Tibial artery (tissue), 4 donors: ENCODE results near the gene TNFAIP3.
A peak's percentile ranks its signal among the peaks of the same experiment; 100 is the strongest.

Experiments used
- DNase-seq, 2 donors: peaks; one replicate each; pipeline ENCODE4 v3.0.0-alpha.2; 2019
- H3K27ac ChIP-seq, 2 donors: fragments of 200-600 bp; sonication (generic) in 1 of 2; 1 replicate in 1 of 2; 2 replicates in 1 of 2; pipeline ENCODE4 v1.5.1; 2018 to 2019; ENCODE audit warnings: mild to moderate bottlenecking in 1 of 2
- H3K27me3 ChIP-seq, 2 donors: fragments of 200-600 bp; sonication (generic) in 1 of 2; one replicate each; pipeline versions ENCODE4 v1.5.1 to v1.6.0; 2016 to 2019
- H3K36me3 ChIP-seq, 3 donors: fragments of 200-600 bp; sonication (generic) in 2 of 3; one replicate each; pipeline ENCODE4 v1.5.1; 2016 to 2019; ENCODE audit warnings: mild to moderate bottlenecking in 2 of 3
- H3K4me1 ChIP-seq, 4 donors: fragments of 200-600 bp; sonication (generic) in 2 of 4; 1 replicate in 3 of 4; 2 replicates in 1 of 4; pipeline ENCODE4 v1.5.1; 2016 to 2019
- H3K4me3 ChIP-seq, 2 donors: fragments of 200-600 bp; sonication (generic) in 1 of 2; 1 replicate in 1 of 2; 2 replicates in 1 of 2; pipeline ENCODE4 v1.5.1; 2018 to 2019; ENCODE audit warnings: mild to moderate bottlenecking in 2 of 2
- H3K9me3 ChIP-seq, 3 donors: fragments of 200-600 bp; sonication (generic) in 1 of 3; one replicate each; pipeline ENCODE4 v1.5.1; 2016 to 2019
- CTCF ChIP-seq, 2 experiments: fragments of 200-600 bp in 1 of 2; fragments of 450-650 bp in 1 of 2; IDR thresholded peaks; one replicate each; pipeline ENCODE4 v1.5.1; 2017 to 2019; ENCODE audit warnings: antibody characterized with exemption in 2 of 2, mild to moderate bottlenecking in 1 of 2, moderate library complexity in 1 of 2
- intact Hi-C: fragments of 100-400 bp; cut with DNase I; formaldehyde crosslinking; loops from one replicate; pipeline ENCODE4 v1.15.0; 2023; ENCODE audit warnings: low total_unique reads

The TNFAIP3 gene

GRCh38 chr6:137867685-137868509 lies 838 bp downstream of the TNFAIP3 start:
- DNase-seq: peak in 1 of 2 donors; percentile 71
- Histone ChIP-seq H3K27me3 (no peaks in the 10 kb centered on the region), H3K4me1 (peaks cover 0 to 41% (median 16%) of the 10 kb centered on the region in 4 donors), H3K36me3 (no peaks in the 10 kb centered on the region), H3K4me3 (peak overlapping the region; percentile 90 to 93), H3K27ac (peak overlapping the region; percentile 79 to 82), H3K9me3 (no peaks in the 10 kb centered on the region)
- no peak for TF ChIP-seq CTCF (IDR thresholded peaks at IDR 0.05)
- intact Hi-C loops: loop anchor here (5.0 kb wide), 1 partner anchor 161 kb away; no protein-coding TSS in a partner anchor

- peaks cover 0 to 48% (median 16%) of the 10 kb centered on the region in 4 donors for H3K4me1 ChIP-seq
- peak overlapping the region; percentile 90 to 93 for H3K4me3 ChIP-seq
- DNase-seq: no peak
- H3K9me3 ChIP-seq: no peaks in the 10 kb centered on the region
- no peaks in the 10 kb centered on the region for H3K36me3 ChIP-seq
- H3K27ac ChIP-seq: no peak overlapping the region
- H3K27me3 ChIP-seq: no peaks in the 10 kb centered on the region
- TF ChIP-seq CTCF (IDR thresholded peaks at IDR 0.05): no peak
- intact Hi-C loops: loop anchor here (5.0 kb wide), 1 partner anchor 162 kb away; no protein-coding TSS in a partner anchor
Measured at GRCh38 chr6:137868721-137869548, 1.9 kb downstream of the TNFAIP3 start.

GRCh38 chr6:137869549-137870307 lies 2.7 kb downstream of the TNFAIP3 start:
- H3K4me1 ChIP-seq: peaks cover 0 to 48% (median 18%) of the 10 kb centered on the region in 4 donors

GRCh38 chr6:137870308-137870644 lies 3.2 kb downstream of the TNFAIP3 start:
- no peaks in the 10 kb centered on the region for H3K9me3 ChIP-seq
- intact Hi-C loops: no loop called here
- H3K27me3 ChIP-seq: no peaks in the 10 kb centered on the region
- no peak for TF ChIP-seq CTCF (IDR thresholded peaks at IDR 0.05)
- H3K4me1 ChIP-seq: peaks cover 0 to 48% (median 18%) of the 10 kb centered on the region in 4 donors
- peaks cover 0 to 10% (median 4%) of the 10 kb centered on the region in 3 donors for H3K36me3 ChIP-seq
- H3K4me3 ChIP-seq: peak overlapping the region in 1 of 2 donors; percentile 90
- DNase-seq: no peak
- H3K27ac ChIP-seq: no peak overlapping the region

More at GRCh38 chr6:137869549-137870307, 2.7 kb downstream of the TNFAIP3 start:
- no peaks in the 10 kb centered on the region for H3K27me3 ChIP-seq
- intact Hi-C loops: loop anchor here (5.0 kb wide), 1 partner anchor 162 kb away; no protein-coding TSS in a partner anchor
- peaks cover 0 to 5% (median 0%) of the 10 kb centered on the region in 3 donors for H3K36me3 ChIP-seq
- DNase-seq: no peak
- no peak overlapping the region for H3K27ac ChIP-seq
- peak overlapping the region in 1 of 2 donors; percentile 90 for H3K4me3 ChIP-seq
- no peak for TF ChIP-seq CTCF (IDR thresholded peaks at IDR 0.05)
- no peaks in the 10 kb centered on the region for H3K9me3 ChIP-seq

- no peaks in the 10 kb centered on the region for H3K27me3 ChIP-seq
- intact Hi-C loops: no loop called here
- no peak for TF ChIP-seq CTCF (IDR thresholded peaks at IDR 0.05)
- H3K36me3 ChIP-seq: peaks cover 3 to 16% (median 10%) of the 10 kb centered on the region in 3 donors
- DNase-seq: no peak
- H3K4me1 ChIP-seq: peaks cover 0 to 48% (median 18%) of the 10 kb centered on the region in 4 donors
- no peak overlapping the region for H3K27ac ChIP-seq
- no peaks in the 10 kb centered on the region for H3K9me3 ChIP-seq
- H3K4me3 ChIP-seq: peak overlapping the region in 1 of 2 donors; percentile 90
Measured at GRCh38 chr6:137870744-137871247, 3.7 kb downstream of the TNFAIP3 start.
